ENCODE data around the gene ARID5A.

DNA sequence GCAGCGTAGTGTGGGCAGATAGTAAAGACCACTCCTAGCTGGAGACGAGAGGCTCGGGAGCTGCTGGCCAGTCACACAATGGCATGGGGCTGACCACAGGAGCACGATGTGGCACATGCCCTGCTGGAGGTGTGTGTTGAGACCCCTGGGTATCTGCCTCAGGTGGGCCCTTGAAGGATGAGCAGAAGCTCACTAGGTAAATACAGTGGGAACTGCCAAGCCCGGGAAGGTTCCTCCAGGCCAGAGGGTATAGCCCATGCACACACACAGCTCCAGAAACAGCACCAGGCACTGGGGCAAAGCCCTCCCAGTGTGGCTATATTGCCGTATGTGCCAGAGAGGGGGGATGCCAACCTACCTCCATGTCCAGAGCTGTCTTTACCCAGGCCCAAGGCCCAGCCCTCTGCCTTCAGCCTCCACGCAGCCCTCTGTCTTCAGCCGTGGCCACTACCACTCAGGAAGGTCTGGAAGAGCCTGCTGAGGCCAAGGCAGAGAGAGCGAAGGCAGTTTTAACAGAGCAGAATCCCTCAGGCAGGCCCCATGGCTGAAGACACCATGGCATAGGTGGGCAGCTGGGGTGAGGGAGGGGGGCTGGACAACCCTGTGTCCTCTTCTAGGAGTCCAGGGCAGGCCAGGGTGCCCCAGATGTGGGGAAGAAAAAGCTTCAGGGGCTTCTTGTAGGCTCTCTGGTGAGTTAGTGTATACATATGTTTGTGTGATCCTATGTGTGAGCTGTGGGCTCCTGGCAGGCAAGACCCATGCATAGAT lies 7.0 kb upstream of the ARID5A start:
- TF ChIP-seq POLR2AphosphoS5 (IDR thresholded peaks at IDR 0.05; ENCODE audit: low read depth, low read length) (no peak), POLR2A (IDR thresholded peaks at IDR 0.05; ENCODE audit: low read depth, low read length) (no peak), POU2F2 (IDR thresholded peaks at IDR 0.05; ENCODE audit: low read depth, low read length) (no peak), TAF1 (IDR thresholded peaks at IDR 0.05; ENCODE audit: low read depth, low read length) (no peak)
